ENCODE results near the gene AMDHD2. TPM values are rescaled to one million over a fixed set of nuclear protein-coding genes. Genes with fewer than 3 reads are reported as not detected.

Gene AMDHD2
- total and polyA plus RNA-seq, 2 donors: 22.1 to 33.2 TPM

DNA sequence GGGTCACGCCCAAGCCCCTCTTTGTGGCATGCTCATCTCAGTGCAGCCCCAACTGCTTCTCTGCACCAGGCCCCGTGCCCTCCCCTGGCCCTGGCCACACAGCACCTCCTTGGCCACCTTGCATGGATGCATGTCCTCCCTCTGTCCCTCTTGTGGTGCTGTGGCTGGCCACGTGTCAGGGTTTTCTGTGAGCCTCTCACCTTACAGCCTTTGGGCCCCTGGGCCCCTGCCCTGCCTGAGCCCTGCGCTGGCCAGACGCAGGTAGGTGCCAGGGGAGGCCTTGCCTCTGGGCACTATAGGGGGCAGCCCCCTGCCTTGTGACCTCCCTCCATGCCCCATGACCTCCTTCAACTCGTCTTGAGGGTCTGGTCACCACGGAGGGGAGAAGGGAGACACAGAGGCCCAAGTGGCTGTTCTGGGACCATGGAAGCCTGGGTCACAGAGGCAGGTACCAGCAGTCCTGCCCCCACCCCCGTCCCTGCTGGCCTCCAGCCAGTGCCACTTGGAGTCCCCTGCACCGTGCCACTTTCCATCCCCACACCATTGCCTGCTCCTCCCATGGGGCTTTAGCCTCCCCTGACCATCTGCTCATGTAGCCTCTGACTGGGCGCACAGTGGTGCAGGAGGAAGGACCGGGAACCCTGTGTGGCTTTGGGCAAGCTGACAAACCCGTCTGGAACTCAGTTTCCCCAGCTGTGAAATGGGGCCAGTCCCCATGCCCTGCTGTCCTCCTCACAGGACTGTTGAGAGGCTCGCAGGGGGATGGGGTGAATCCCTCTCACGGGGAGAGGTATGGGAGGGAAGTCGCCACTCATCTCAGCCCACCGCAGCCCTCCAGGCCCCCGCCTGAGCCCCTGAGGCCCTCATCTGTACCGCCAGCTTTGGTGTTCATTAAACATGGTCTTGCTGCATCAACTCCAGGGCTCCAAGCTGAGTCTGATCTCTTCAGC is 17.9 kb upstream of the AMDHD2 start:
- no peak overlapping the region for H3K27ac ChIP-seq (ENCODE audit: low read depth in 1 of 2, low read length in 1 of 2)
- H3K4me3 ChIP-seq (ENCODE audit: low read length in 2 of 2): no peak overlapping the region
- no peak for DNase-seq (ENCODE audit: low read depth in 6 of 9, low spot score in 9 of 9)
- no peaks in the 10 kb centered on the region for H3K27me3 ChIP-seq (ENCODE audit: control insufficient read depth in 2 of 2, insufficient read depth in 1 of 2, low read length in 1 of 2)
- 95% methylated on average over 18 of the region's 18 CpGs for WGBS
- peaks cover 0 to 29% of the 10 kb centered on the region in 2 donors for H3K4me1 ChIP-seq (ENCODE audit: control insufficient read depth in 2 of 2, insufficient read depth in 2 of 2, low read length in 2 of 2)
- peaks cover 0 to 7% of the 10 kb centered on the region in 2 donors for H3K36me3 ChIP-seq (ENCODE audit: control insufficient read depth in 2 of 2, insufficient read depth in 2 of 2, low read length in 1 of 2)
- H3K9me3 ChIP-seq (ENCODE audit: control insufficient read depth in 2 of 2, insufficient read depth in 1 of 2, low read length in 1 of 2): no peaks in the 10 kb centered on the region

DNA sequence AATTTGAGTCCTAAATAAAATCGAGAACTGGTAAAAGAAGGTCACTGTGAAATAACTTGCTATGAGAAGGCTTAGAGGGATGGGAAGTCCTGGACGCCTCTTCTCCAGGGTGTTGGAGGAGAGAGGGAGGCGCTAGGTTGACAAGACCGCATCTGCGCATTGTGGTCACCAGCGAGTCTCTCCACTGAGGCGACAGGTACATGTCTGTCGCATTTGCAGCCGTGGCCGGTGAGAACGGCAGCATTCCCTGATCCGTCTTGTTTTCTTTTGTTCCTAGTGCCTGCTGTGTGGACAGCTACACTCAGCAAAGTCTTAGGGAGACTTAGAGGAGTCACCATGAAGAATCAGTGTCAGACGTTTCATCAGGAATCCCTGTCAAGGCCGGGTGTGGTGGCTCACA is 14.5 kb upstream of the AMDHD2 start:
- WGBS: 96% methylated on average over 14 of the region's 14 CpGs
- DNase-seq (ENCODE audit: low read depth in 6 of 9, low spot score in 9 of 9): no peak
- no peaks in the 10 kb centered on the region for H3K36me3 ChIP-seq (ENCODE audit: control insufficient read depth in 2 of 2, insufficient read depth in 2 of 2, low read length in 1 of 2)
- no peaks in the 10 kb centered on the region for H3K27me3 ChIP-seq (ENCODE audit: control insufficient read depth in 2 of 2, insufficient read depth in 1 of 2, low read length in 1 of 2)
- no peak overlapping the region for H3K27ac ChIP-seq (ENCODE audit: low read depth in 1 of 2, low read length in 1 of 2)
- peaks cover 3 to 60% of the 10 kb centered on the region in 2 donors for H3K4me1 ChIP-seq (ENCODE audit: control insufficient read depth in 2 of 2, insufficient read depth in 2 of 2, low read length in 2 of 2)
- peaks cover 0 to 8% of the 10 kb centered on the region in 2 donors for H3K9me3 ChIP-seq (ENCODE audit: control insufficient read depth in 2 of 2, insufficient read depth in 1 of 2, low read length in 1 of 2)
- no peak overlapping the region for H3K4me3 ChIP-seq (ENCODE audit: low read length in 2 of 2)

DNA sequence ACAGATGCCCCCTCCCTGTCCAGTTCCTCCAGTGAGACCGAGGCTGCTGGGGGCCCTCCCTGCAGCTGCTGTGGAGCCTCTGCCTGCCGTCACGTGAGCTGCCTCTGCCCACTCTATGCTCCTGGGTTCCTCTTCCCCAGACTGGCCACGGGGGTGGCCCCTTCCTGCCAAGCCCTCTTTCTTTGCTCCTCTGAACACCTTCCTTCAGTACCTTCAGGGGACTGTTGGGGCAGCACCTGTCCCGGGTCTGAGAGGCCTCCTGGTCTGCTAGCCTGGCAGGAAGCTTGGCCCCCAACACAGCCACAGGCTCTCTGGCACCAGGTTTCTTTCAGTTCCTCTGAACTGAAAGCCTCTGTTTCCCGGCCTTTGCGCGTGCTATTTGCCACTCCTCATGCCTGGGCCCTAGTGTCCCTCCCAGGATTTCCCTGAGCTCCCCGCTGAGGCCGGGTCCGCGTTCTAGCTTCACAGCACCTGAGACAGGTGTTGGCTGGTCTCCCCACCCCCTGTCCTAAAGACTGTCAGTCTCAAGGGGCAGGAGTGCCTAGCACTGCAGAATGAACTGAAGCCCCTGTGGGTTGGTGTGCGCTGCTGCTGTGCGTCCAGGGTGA is 13.0 kb upstream of the AMDHD2 start:
- no peaks in the 10 kb centered on the region for H3K27me3 ChIP-seq (ENCODE audit: control insufficient read depth in 2 of 2, insufficient read depth in 1 of 2, low read length in 1 of 2)
- no peak overlapping the region for H3K4me3 ChIP-seq (ENCODE audit: low read length in 2 of 2)
- H3K27ac ChIP-seq (ENCODE audit: low read depth in 1 of 2, low read length in 1 of 2): peak overlapping the region; percentile 73 to 74
- 30% methylated on average over 14 of the region's 14 CpGs for WGBS
- H3K4me1 ChIP-seq (ENCODE audit: control insufficient read depth in 2 of 2, insufficient read depth in 2 of 2, low read length in 2 of 2): peaks cover 3 to 59% of the 10 kb centered on the region in 2 donors
- H3K9me3 ChIP-seq (ENCODE audit: control insufficient read depth in 2 of 2, insufficient read depth in 1 of 2, low read length in 1 of 2): peaks cover 0 to 8% of the 10 kb centered on the region in 2 donors
- no peaks in the 10 kb centered on the region for H3K36me3 ChIP-seq (ENCODE audit: control insufficient read depth in 2 of 2, insufficient read depth in 2 of 2, low read length in 1 of 2)
- DNase-seq (ENCODE audit: low read depth in 6 of 9, low spot score in 9 of 9): peak in 1 of 9 donors; percentile 52

DNA sequence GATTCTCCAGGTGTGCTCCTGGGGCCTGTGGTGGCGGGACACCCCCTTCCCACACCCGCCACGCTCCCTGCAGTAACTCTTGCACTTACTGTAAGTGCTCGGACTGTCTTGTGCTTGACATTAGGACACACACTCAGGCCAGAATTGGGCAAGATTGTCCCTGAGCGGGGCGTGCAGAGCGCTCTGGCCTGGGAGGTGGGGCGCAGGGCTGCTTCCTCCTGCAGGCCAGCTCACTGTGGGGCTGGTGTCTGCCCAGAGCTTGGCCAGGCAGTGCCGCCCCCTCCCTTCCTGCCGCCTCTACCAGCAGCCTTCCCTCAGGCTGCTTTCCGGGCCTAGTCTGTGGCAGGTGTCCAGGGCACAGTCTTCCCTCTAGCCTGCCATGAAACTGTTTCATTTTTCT is 12.5 kb upstream of the AMDHD2 start:
- H3K4me3 ChIP-seq (ENCODE audit: low read length in 2 of 2): no peak overlapping the region
- DNase-seq (ENCODE audit: low read depth in 6 of 9, low spot score in 9 of 9): no peak
- peaks cover 0 to 8% of the 10 kb centered on the region in 2 donors for H3K9me3 ChIP-seq (ENCODE audit: control insufficient read depth in 2 of 2, insufficient read depth in 1 of 2, low read length in 1 of 2)
- WGBS: 77% methylated on average over 11 of the region's 11 CpGs
- H3K27me3 ChIP-seq (ENCODE audit: control insufficient read depth in 2 of 2, insufficient read depth in 1 of 2, low read length in 1 of 2): no peaks in the 10 kb centered on the region
- H3K27ac ChIP-seq (ENCODE audit: low read depth in 1 of 2, low read length in 1 of 2): peak overlapping the region; percentile 73 to 74
- no peaks in the 10 kb centered on the region for H3K36me3 ChIP-seq (ENCODE audit: control insufficient read depth in 2 of 2, insufficient read depth in 2 of 2, low read length in 1 of 2)
- peaks cover 6 to 59% of the 10 kb centered on the region in 2 donors for H3K4me1 ChIP-seq (ENCODE audit: control insufficient read depth in 2 of 2, insufficient read depth in 2 of 2, low read length in 2 of 2)

DNA sequence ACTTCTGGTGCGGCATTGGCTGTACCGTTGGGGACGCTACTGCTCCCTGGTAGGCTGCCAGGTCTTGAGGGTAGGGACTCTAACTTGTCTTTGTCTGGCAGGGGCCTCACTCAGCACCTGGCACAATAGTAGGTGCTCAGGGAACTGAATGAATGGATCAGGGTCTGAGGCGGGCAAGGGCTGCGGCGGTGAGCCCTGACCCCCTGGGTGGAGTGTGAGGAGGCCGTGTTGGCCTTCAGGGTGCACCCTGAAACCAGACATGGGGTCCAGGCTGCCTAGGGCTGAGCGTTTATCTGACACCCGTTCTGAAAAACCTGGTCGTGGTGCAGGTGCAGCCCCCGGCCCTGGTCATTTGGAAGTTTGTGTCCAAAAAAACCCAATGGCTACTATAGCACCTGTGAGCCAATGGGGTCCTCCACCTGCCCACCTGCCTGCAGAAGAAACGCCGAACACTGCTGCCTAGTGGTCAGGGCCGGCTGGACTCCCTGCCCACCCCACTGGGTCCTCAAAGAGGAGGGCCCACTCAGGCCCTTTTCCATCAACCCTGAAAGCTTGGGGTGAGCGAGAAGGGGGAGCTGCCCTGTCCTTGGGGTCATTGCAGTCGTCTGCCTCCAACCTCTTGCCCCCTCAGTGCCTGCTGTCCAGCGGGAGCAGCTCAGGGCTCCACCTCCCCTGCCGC is 11.3 kb upstream of the AMDHD2 start:
- Histone ChIP-seq H3K27ac (ENCODE audit: low read depth in 1 of 2, low read length in 1 of 2) (no peak overlapping the region), H3K4me3 (ENCODE audit: low read length in 2 of 2) (no peak overlapping the region), H3K9me3 (ENCODE audit: control insufficient read depth in 2 of 2, insufficient read depth in 1 of 2, low read length in 1 of 2) (peaks cover 0 to 11% of the 10 kb centered on the region in 2 donors), H3K36me3 (ENCODE audit: control insufficient read depth in 2 of 2, insufficient read depth in 2 of 2, low read length in 1 of 2) (no peaks in the 10 kb centered on the region), H3K27me3 (ENCODE audit: control insufficient read depth in 2 of 2, insufficient read depth in 1 of 2, low read length in 1 of 2) (no peaks in the 10 kb centered on the region), H3K4me1 (ENCODE audit: control insufficient read depth in 2 of 2, insufficient read depth in 2 of 2, low read length in 2 of 2) (peaks cover 9 to 64% of the 10 kb centered on the region in 2 donors)
- 95% methylated on average over 18 of the region's 18 CpGs for WGBS
- no peak for DNase-seq (ENCODE audit: low read depth in 6 of 9, low spot score in 9 of 9)

DNA sequence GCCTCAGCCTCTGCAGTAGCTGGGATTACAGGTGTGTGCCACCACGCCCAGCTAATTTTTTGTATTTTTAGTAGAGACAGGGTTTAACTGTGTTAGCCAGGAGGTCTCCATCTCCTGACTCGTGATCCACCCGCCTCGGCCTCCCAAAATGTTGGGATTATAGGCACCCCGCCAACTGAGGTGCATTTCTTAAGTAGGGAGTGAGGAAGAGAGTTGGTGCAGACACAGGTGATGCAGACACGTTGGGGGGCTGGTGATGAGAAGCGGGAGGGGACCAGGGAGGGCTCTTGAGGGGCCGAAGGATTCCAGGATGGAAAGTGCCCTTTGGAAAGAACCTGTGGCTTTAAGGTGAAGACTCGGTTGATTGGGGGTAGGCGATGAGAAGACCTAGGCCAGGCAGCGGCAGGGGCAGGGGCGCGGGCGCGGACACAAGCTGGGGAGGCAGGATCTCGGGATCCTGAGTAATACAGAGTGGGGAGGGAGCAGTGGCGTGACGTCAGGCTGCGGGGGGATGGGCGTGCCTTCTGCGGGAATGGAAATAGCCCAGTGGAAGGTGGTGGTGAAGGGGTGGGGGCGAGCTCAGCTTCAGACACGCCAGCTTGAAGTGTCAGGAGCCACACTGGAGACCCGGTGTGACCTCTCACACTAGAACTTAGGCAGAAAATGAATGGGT is 8.9 kb upstream of the AMDHD2 start:
- peaks cover 0 to 6% of the 10 kb centered on the region in 2 donors for H3K36me3 ChIP-seq (ENCODE audit: control insufficient read depth in 2 of 2, insufficient read depth in 2 of 2, low read length in 1 of 2)
- H3K27me3 ChIP-seq (ENCODE audit: control insufficient read depth in 2 of 2, insufficient read depth in 1 of 2, low read length in 1 of 2): no peaks in the 10 kb centered on the region
- no peak for DNase-seq (ENCODE audit: low read depth in 6 of 9, low spot score in 9 of 9)
- no peak overlapping the region for H3K27ac ChIP-seq (ENCODE audit: low read depth in 1 of 2, low read length in 1 of 2)
- no peak overlapping the region for H3K4me3 ChIP-seq (ENCODE audit: low read length in 2 of 2)
- peaks cover 19 to 80% of the 10 kb centered on the region in 2 donors for H3K4me1 ChIP-seq (ENCODE audit: control insufficient read depth in 2 of 2, insufficient read depth in 2 of 2, low read length in 2 of 2)
- H3K9me3 ChIP-seq (ENCODE audit: control insufficient read depth in 2 of 2, insufficient read depth in 1 of 2, low read length in 1 of 2): peaks cover 0 to 11% of the 10 kb centered on the region in 2 donors
- WGBS: 91% methylated on average over 24 of the region's 24 CpGs

DNA sequence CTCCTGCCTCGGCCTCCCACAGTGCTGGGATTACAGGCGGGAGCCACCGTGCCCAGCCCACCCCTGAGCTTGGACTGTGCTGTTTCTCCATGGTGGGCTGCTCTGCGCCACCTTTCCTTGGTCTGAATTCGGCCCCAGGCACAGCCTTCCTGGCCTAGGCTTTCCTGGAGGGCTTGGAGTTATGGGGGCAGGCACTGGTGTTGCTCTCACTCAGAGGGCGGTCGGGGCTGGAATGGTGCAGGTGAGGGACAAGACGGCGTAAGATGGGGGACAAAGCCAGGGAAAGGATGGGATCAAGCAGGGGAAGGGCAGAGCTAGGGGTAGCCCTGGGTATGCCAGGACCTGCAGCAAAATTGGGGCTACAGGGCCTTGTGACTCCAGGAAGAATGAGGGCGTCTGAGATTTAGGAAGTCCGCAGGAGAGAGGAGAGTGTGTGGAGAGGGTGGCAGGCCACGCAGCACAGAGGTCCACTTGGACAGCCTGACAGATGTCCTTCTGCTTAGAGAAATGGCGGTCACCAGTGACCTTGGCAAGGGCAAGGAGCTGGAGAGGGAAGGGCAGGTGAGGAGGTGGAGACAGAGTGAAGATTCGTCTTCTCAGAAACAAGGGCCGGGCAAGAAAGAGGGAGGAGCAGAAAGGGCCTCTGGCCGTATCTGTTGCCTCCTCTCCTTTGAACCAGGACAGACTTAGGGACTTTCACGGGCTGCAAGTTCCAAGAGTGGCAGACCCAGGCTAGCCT is 8.0 kb upstream of the AMDHD2 start:
- no peak for DNase-seq (ENCODE audit: low read depth in 6 of 9, low spot score in 9 of 9)
- H3K27me3 ChIP-seq (ENCODE audit: control insufficient read depth in 2 of 2, insufficient read depth in 1 of 2, low read length in 1 of 2): no peaks in the 10 kb centered on the region
- no peak overlapping the region for H3K4me3 ChIP-seq (ENCODE audit: low read length in 2 of 2)
- peak overlapping the region in 1 of 2 donors; percentile 95 for H3K27ac ChIP-seq (ENCODE audit: low read depth in 1 of 2, low read length in 1 of 2)
- H3K36me3 ChIP-seq (ENCODE audit: control insufficient read depth in 2 of 2, insufficient read depth in 2 of 2, low read length in 1 of 2): peaks cover 5 to 14% of the 10 kb centered on the region in 2 donors
- WGBS: 98% methylated on average over 17 of the region's 17 CpGs
- peaks cover 0 to 11% of the 10 kb centered on the region in 2 donors for H3K9me3 ChIP-seq (ENCODE audit: control insufficient read depth in 2 of 2, insufficient read depth in 1 of 2, low read length in 1 of 2)
- peaks cover 19 to 82% of the 10 kb centered on the region in 2 donors for H3K4me1 ChIP-seq (ENCODE audit: control insufficient read depth in 2 of 2, insufficient read depth in 2 of 2, low read length in 2 of 2)

DNA sequence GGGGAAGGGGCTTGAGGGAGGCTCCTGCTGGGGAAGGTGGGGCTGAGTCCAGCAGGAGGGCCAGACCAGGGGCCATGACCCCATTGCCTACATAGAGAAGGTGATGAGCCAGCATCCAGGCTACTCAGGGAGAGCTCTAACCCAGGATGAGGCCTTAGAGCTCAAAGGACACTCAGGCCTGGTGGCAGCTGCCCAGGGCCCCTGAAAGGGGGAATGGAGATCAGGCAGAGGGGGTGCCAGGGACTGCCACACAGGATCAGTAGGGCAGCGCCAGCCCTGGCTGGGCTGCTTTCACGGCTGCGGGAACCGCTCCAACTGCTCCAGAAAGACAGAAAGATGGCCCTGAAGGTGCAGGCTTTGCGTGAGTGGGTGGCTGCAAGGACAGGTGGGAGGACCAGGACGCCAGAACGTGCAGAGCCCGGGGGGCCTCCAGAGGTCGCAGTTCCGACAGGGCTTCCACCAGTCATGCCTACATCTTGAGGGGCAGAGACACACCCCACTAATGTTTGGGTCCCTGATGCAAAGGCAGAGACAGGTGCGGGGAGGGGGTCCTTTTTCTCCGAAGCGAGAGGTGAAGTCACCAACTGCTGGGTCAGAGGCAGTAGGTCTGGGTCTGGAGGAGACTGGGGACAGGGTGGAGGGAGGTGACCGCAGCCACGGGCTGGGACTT is 7.3 kb upstream of the AMDHD2 start:
- DNase-seq (ENCODE audit: low read depth in 6 of 9, low spot score in 9 of 9): peak in 5 of 9 donors; percentile 50 to 81 (median 64)
- H3K27me3 ChIP-seq (ENCODE audit: control insufficient read depth in 2 of 2, insufficient read depth in 1 of 2, low read length in 1 of 2): no peaks in the 10 kb centered on the region
- H3K4me3 ChIP-seq (ENCODE audit: low read length in 2 of 2): peak overlapping the region; percentile 26 to 87
- 30% methylated on average over 15 of the region's 15 CpGs for WGBS
- peaks cover 8 to 15% of the 10 kb centered on the region in 2 donors for H3K36me3 ChIP-seq (ENCODE audit: control insufficient read depth in 2 of 2, insufficient read depth in 2 of 2, low read length in 1 of 2)
- peak overlapping the region; percentile 95 to 99 for H3K27ac ChIP-seq (ENCODE audit: low read depth in 1 of 2, low read length in 1 of 2)
- H3K9me3 ChIP-seq (ENCODE audit: control insufficient read depth in 2 of 2, insufficient read depth in 1 of 2, low read length in 1 of 2): peaks cover 0 to 11% of the 10 kb centered on the region in 2 donors
- peaks cover 19 to 78% of the 10 kb centered on the region in 2 donors for H3K4me1 ChIP-seq (ENCODE audit: control insufficient read depth in 2 of 2, insufficient read depth in 2 of 2, low read length in 2 of 2)
